Transverse colon (tissue), 4 donors: ENCODE data around the gene TBC1D8.

Experiments
- CTCF ChIP-seq, 5 experiments: fragments of 200-600 bp in 3 of 5; fragments of 450-650 bp in 2 of 5; sonication (generic) in 3 of 5; IDR thresholded peaks; 1 replicate in 2 of 5; 2 replicates in 3 of 5; pipeline ENCODE4 v1.5.1; 2016 to 2017; ENCODE audit warnings: antibody characterized with exemption in 5 of 5, inconsistent platforms in 3 of 5, mild to moderate bottlenecking in 2 of 5, moderate library complexity in 1 of 5
- POLR2A ChIP-seq: fragments of 450-650 bp; IDR thresholded peaks from one replicate; pipeline ENCODE4 v1.6.1; 2016; ENCODE audit warnings: antibody characterized with exemption, mild to moderate bottlenecking, moderate library complexity
- POLR2AphosphoS5 ChIP-seq, 3 donors: sonication (generic); formaldehyde crosslinking; IDR thresholded peaks; one replicate each; pipeline ENCODE4 v1.6.1; 2016; ENCODE audit warnings: antibody characterized with exemption in 3 of 3

- TF ChIP-seq CTCF (IDR thresholded peaks at IDR 0.05) (no peak), POLR2A (no peak), POLR2AphosphoS5 (IDR thresholded peaks at IDR 0.05) (no peak)
These were observed 11.6 kb upstream of the TBC1D8 start for GRCh38 chr2:101162561-101163330.
